HG02938 (cell line): ENCODE results near the gene USF2.
"Not testable (repeated sequence)": the region's sequence is repeated elsewhere in the genome, so short reads cannot be mapped to it uniquely, and the experiment has no call there.

ENCODE experiments used
- ATAC-seq: cut with Tn5 transposase; IDR thresholded peaks from one replicate; pipeline ENCODE4 v1.9.1; 2021; ENCODE audit warnings: mild to moderate bottlenecking, moderate library complexity; ENCODE audit not compliant: unreplicated experiment

Gene USF2

GRCh38 chr19:35279985-35280821 lies 11.4 kb downstream of the USF2 start:
- no peak for ATAC-seq

- no peak for ATAC-seq
These were observed 12.5 kb downstream of the USF2 start for GRCh38 chr19:35281303-35281702.

GRCh38 chr19:35284153-35285094 lies 15.7 kb downstream of the USF2 start:
- no peak for ATAC-seq

- ATAC-seq: no peak
These were observed 16.3 kb downstream of the USF2 start for GRCh38 chr19:35285095-35285449.

- ATAC-seq: not testable (repeated sequence)
These were observed 16.7 kb downstream of the USF2 start for GRCh38 chr19:35285465-35285864.

- not testable (repeated sequence) for ATAC-seq
These were observed 17.3 kb downstream of the USF2 start for GRCh38 chr19:35286101-35286500.

- ATAC-seq: no peak
These were observed 19.0 kb downstream of the USF2 start for GRCh38 chr19:35287713-35288112.

GRCh38 chr19:35288331-35288730 lies 19.6 kb downstream of the USF2 start:
- ATAC-seq: no peak

- ATAC-seq: no peak
These were observed 20.1 kb downstream of the USF2 start for GRCh38 chr19:35288906-35289305.

- ATAC-seq: no peak
These were observed 21.8 kb downstream of the USF2 start for GRCh38 chr19:35290381-35291127.

- ATAC-seq: no peak
These were observed 22.5 kb downstream of the USF2 start for GRCh38 chr19:35291259-35291658.

GRCh38 chr19:35291916-35292315 lies 23.2 kb downstream of the USF2 start, which contains the start of gene MAG:
TSS of gene MAG (plus strand) at chr19:35292161. CDS start at chr19:35295409, 3,248 bp downstream.
- ATAC-seq: no peak

- ATAC-seq: no peak
These were observed 23.9 kb downstream of the USF2 start for GRCh38 chr19:35292421-35293362.

GRCh38 chr19:35293363-35293739 lies 24.6 kb downstream of the USF2 start:
- ATAC-seq: no peak

GRCh38 chr19:35293808-35294207 lies 25.0 kb downstream of the USF2 start:
- no peak for ATAC-seq

- no peak for ATAC-seq
These were observed 25.6 kb downstream of the USF2 start for GRCh38 chr19:35294328-35294727.

GRCh38 chr19:35294859-35295791 lies 26.4 kb downstream of the USF2 start:
- ATAC-seq: no peak

GRCh38 chr19:35295792-35296462 lies 27.2 kb downstream of the USF2 start:
- ATAC-seq: no peak
